Keratinocyte (primary cell): ENCODE results near the gene NFE2L3. TPM values are rescaled to one million over a fixed set of nuclear protein-coding genes. Genes with fewer than 3 reads are reported as not detected.

Experiments used
- DNase-seq: peaks from one replicate; pipeline ENCODE4 v3.0.0-alpha.2; 2011; ENCODE audit warnings: low read depth, missing footprints, low spot score
- FAIRE-seq: peaks from 2 replicates; lab custom pipeline; 2011; peaks lifted over from hg19 to GRCh38; lab: Jason Lieb, UNC
- H2AFZ ChIP-seq: 2 replicates; pipeline ENCODE4 v1.6.0; 2012; ENCODE audit warnings: low read length, control low read depth, inconsistent platforms; ENCODE audit not compliant: control insufficient read depth
- H3K27ac ChIP-seq: 2 replicates; pipeline ENCODE4 v1.5.1; 2011; ENCODE audit warnings: low read length; ENCODE audit not compliant: control insufficient read depth, insufficient read depth
- H3K27me3 ChIP-seq: 3 replicates; pipeline ENCODE4 v1.6.0; 2011; ENCODE audit warnings: low read length; ENCODE audit not compliant: control insufficient read depth, insufficient read depth; ENCODE audit errors: extremely low read depth
- H3K36me3 ChIP-seq, 2 experiments: 2 replicates in 1 of 2; 3 replicates in 1 of 2; pipeline ENCODE4 v1.5.1; 2011; ENCODE audit warnings: low read length in 2 of 2, mild to moderate bottlenecking in 1 of 2; ENCODE audit not compliant: control insufficient read depth in 2 of 2, insufficient read depth in 2 of 2; ENCODE audit errors: extremely low read depth in 1 of 2
- H3K4me1 ChIP-seq: 3 replicates; pipeline ENCODE4 v1.5.1; 2011; ENCODE audit warnings: low read length; ENCODE audit not compliant: control insufficient read depth, insufficient read depth; ENCODE audit errors: extremely low read depth
- H3K4me2 ChIP-seq: 3 replicates; pipeline ENCODE4 v1.6.0; 2011; ENCODE audit warnings: low read depth, low read length; ENCODE audit not compliant: control insufficient read depth, insufficient read depth; ENCODE audit errors: extremely low read depth
- H3K4me3 ChIP-seq, 3 experiments: fragments of 200-600 bp in 1 of 3; sonication (generic) in 1 of 3; 2 replicates in 2 of 3; 3 replicates in 1 of 3; pipeline ENCODE4 v1.5.1; 2011 to 2016; ENCODE audit warnings: low read length in 3 of 3, mild to moderate bottlenecking in 3 of 3, control low read depth in 2 of 3, inconsistent platforms in 1 of 3, low read depth in 1 of 3, mixed read lengths in 1 of 3, mixed run types in 1 of 3, moderate library complexity in 1 of 3; ENCODE audit not compliant: control insufficient read depth in 2 of 3, insufficient read depth in 2 of 3; ENCODE audit errors: extremely low read depth in 1 of 3
- H3K79me2 ChIP-seq: 2 replicates; pipeline ENCODE4 v1.6.0; 2012; ENCODE audit warnings: low read length; ENCODE audit not compliant: control insufficient read depth, insufficient read depth
- H3K9ac ChIP-seq: 3 replicates; pipeline ENCODE4 v1.6.0; 2011; ENCODE audit warnings: low read length; ENCODE audit not compliant: control insufficient read depth, insufficient read depth; ENCODE audit errors: extremely low read depth
- H3K9me1 ChIP-seq: 3 replicates; pipeline ENCODE4 v1.6.0; 2011; ENCODE audit warnings: low read length; ENCODE audit not compliant: control insufficient read depth, insufficient read depth; ENCODE audit errors: extremely low read depth
- H3K9me3 ChIP-seq: 2 replicates; pipeline ENCODE4 v1.5.1; 2012; ENCODE audit warnings: low read depth, low read length; ENCODE audit not compliant: control insufficient read depth
- H4K20me1 ChIP-seq: 3 replicates; pipeline ENCODE4 v1.6.0; 2011; ENCODE audit warnings: low read length; ENCODE audit not compliant: control insufficient read depth, insufficient read depth; ENCODE audit errors: extremely low read depth
- CTCF ChIP-seq, 3 experiments: IDR thresholded peaks in 1 of 3; conservative IDR thresholded peaks in 1 of 3; optimal IDR thresholded peaks in 1 of 3; 2 replicates in 2 of 3; 3 replicates in 1 of 3; pipeline versions ENCODE3 to v1.5.1; 2011; ENCODE audit warnings: low read length in 3 of 3, mild to moderate bottlenecking in 3 of 3, moderate library complexity in 2 of 3, control low read depth in 1 of 3, inconsistent platforms in 1 of 3; ENCODE audit not compliant: insufficient read depth in 2 of 3; ENCODE audit errors: extremely low read depth in 1 of 3
- EZH2 ChIP-seq: IDR thresholded peaks from one replicate; pipeline ENCODE4 v1.6.1; 2012; ENCODE audit warnings: inconsistent platforms, mild to moderate bottlenecking, low read length, moderate library complexity
- dilution Hi-C: fragments of 300-500 bp; cut with MboI; formaldehyde crosslinking; loops from one replicate; pipeline ENCODE4 v1.7.0; 2020; ENCODE audit warnings: low sequenced_read_pairs; ENCODE audit not compliant: extremely low pct_ligation_motif_present
- polyA plus RNA-seq, 5 experiments: library from polyadenylated mRNA; depleted of rRNA in 3 of 5; stranded (reverse) in 3 of 5; stranded (forward) in 1 of 5; unstranded in 1 of 5; fragments of >200 nt; gene quantifications; 1 replicate in 1 of 5; 2 replicates in 3 of 5; 3 replicates in 1 of 5; pipeline versions ENCODE4 v1.2.1 to v1.2.3, GENCODE V29; 2011 to 2012; ENCODE audit warnings: missing spikeins in 2 of 5, low read depth in 1 of 5, low replicate concordance in 1 of 5

Gene NFE2L3
- polyA plus RNA-seq, 1 donor (not counting 4 experiments of a cell fraction or from before 2014, with no cell fraction given) = 17.8 TPM

- FAIRE-seq (no peak), DNase-seq (no peak)
- H2AFZ ChIP-seq = no peak overlapping the region
- no peaks in the 10 kb centered on the region for H3K9me1 ChIP-seq
- no peaks in the 10 kb centered on the region for H3K79me2 ChIP-seq
- H3K27me3 ChIP-seq = no peaks in the 10 kb centered on the region
- H3K9me3 ChIP-seq = no peaks in the 10 kb centered on the region
- no peak for TF ChIP-seq EZH2
- TF ChIP-seq CTCF (optimal IDR thresholded peaks at IDR 0.05 in 1 of 3, IDR thresholded peaks at IDR 0.05 in 1 of 3, conservative IDR thresholded peaks at IDR 0.05 in 1 of 3; ENCODE audit: extremely low read depth in 1 of 3, insufficient read depth in 2 of 3, low read length in 3 of 3) = no peak
- no peaks in the 10 kb centered on the region for H3K4me1 ChIP-seq
- dilution Hi-C loops = no loop called here
- H3K4me3 ChIP-seq = no peak overlapping the region
- H3K4me2 ChIP-seq = no peak overlapping the region
- no peaks in the 10 kb centered on the region for H4K20me1 ChIP-seq
- H3K9ac ChIP-seq = no peak overlapping the region
- no peak overlapping the region for H3K27ac ChIP-seq
- peaks cover 0 to 2% of the 10 kb centered on the region in 2 experiments for H3K36me3 ChIP-seq
Observed at GRCh38 chr7:26216049-26216448, 64.1 kb downstream of the NFE2L3 start.

- TF ChIP-seq EZH2 (no peak), CTCF (optimal IDR thresholded peaks at IDR 0.05 in 1 of 3, IDR thresholded peaks at IDR 0.05 in 1 of 3, conservative IDR thresholded peaks at IDR 0.05 in 1 of 3; ENCODE audit: extremely low read depth in 1 of 3, insufficient read depth in 2 of 3, low read length in 3 of 3) (no peak)
- H3K79me2 ChIP-seq = no peaks in the 10 kb centered on the region
- no peaks in the 10 kb centered on the region for H3K4me1 ChIP-seq
- H3K9me1 ChIP-seq = no peaks in the 10 kb centered on the region
- no peaks in the 10 kb centered on the region for H4K20me1 ChIP-seq
- no peak overlapping the region for H3K4me3 ChIP-seq
- H3K4me2 ChIP-seq = no peak overlapping the region
- DNase-seq = no peak
- H3K9ac ChIP-seq = no peak overlapping the region
- H3K27ac ChIP-seq = no peak overlapping the region
- no peak for FAIRE-seq
- peaks cover 3% of the 10 kb centered on the region for H3K27me3 ChIP-seq
- H2AFZ ChIP-seq = no peak overlapping the region
- dilution Hi-C loops = no loop called here
- H3K9me3 ChIP-seq = no peaks in the 10 kb centered on the region
- no peaks in the 10 kb centered on the region for H3K36me3 ChIP-seq
Observed at GRCh38 chr7:26224359-26224758, 72.4 kb downstream of the NFE2L3 start.
